HL-60 (cell line): ENCODE results near the gene PTPRN2.

Experiments used
- DNase-seq, 2 experiments: peaks; one replicate each; pipeline ENCODE4 v3.0.0-alpha.2; 2010 to 2020; ENCODE audit warnings: low read depth in 1 of 2, low spot score in 1 of 2
- H3K27ac ChIP-seq: fragments of 250-450 bp; sonication (Bioruptor Pico); replicated peaks from 2 replicates; pipeline ENCODE4 v1.5.1; 2020; ENCODE audit warnings: mild to moderate bottlenecking, moderate library complexity
- H3K27me3 ChIP-seq: fragments of 250-450 bp; sonication (Bioruptor Pico); 2 replicates; pipeline ENCODE4 v1.5.1; 2021; ENCODE audit warnings: mild to moderate bottlenecking, moderate library complexity; ENCODE audit not compliant: insufficient read depth, poor library complexity, severe bottlenecking
- H3K4me3 ChIP-seq: replicated peaks from 2 replicates; pipeline ENCODE4 v1.5.1; 2011; ENCODE audit warnings: mild to moderate bottlenecking, control low read depth, low read length; ENCODE audit not compliant: insufficient read depth
- CTCF ChIP-seq: IDR thresholded peaks from one replicate; pipeline ENCODE4 v1.5.1; 2011; ENCODE audit warnings: low read length, control low read depth, inconsistent platforms; ENCODE audit not compliant: insufficient read depth
- GABPA ChIP-seq: IDR thresholded peaks from 2 replicates; pipeline ENCODE4 v1.6.1; 2012; ENCODE audit warnings: low read depth
- POLR2AphosphoS5 ChIP-seq: IDR thresholded peaks from 2 replicates; pipeline ENCODE4 v1.6.1; 2012; ENCODE audit warnings: low read depth
- REST ChIP-seq: IDR thresholded peaks from 2 replicates; pipeline ENCODE4 v1.6.1; 2012; ENCODE audit warnings: low read depth; ENCODE audit not compliant: insufficient replicate concordance
- SPI1 ChIP-seq: IDR thresholded peaks from 2 replicates; pipeline ENCODE4 v1.6.1; 2012; ENCODE audit warnings: low read depth, mild to moderate bottlenecking, borderline replicate concordance

PTPRN2 gene

GRCh38 chr7:157547611-157548010 lies 1040.0 kb downstream of the PTPRN2 start:
- no peak for DNase-seq
- TF ChIP-seq POLR2AphosphoS5 (no peak), CTCF (no peak), REST (no peak), GABPA (no peak), SPI1 (no peak)
- no peak overlapping the region for H3K27ac ChIP-seq
- no peak overlapping the region for H3K4me3 ChIP-seq
- peaks cover 10% of the 10 kb centered on the region for H3K27me3 ChIP-seq

- no peak for DNase-seq
- no peak for TF ChIP-seq GABPA
- no peak for TF ChIP-seq CTCF
- no peak for TF ChIP-seq REST
- TF ChIP-seq SPI1, result no peak
- no peak for TF ChIP-seq POLR2AphosphoS5
- no peak overlapping the region for H3K4me3 ChIP-seq
- H3K27me3 ChIP-seq, result peaks cover 10% of the 10 kb centered on the region
- no peak overlapping the region for H3K27ac ChIP-seq
These were observed 1040.5 kb downstream of the PTPRN2 start for GRCh38 chr7:157547102-157547501.

- peaks cover 9% of the 10 kb centered on the region for H3K27me3 ChIP-seq
- H3K4me3 ChIP-seq, result no peak overlapping the region
- no peak overlapping the region for H3K27ac ChIP-seq
- TF ChIP-seq GABPA, result no peak
- TF ChIP-seq CTCF, result no peak
- no peak for TF ChIP-seq REST
- TF ChIP-seq POLR2AphosphoS5, result no peak
- no peak for DNase-seq
These were observed 1042.0 kb downstream of the PTPRN2 start for GRCh38 chr7:157545681-157546060.
